ENCODE measurements around the gene C10orf53. TPM values are rescaled to one million over a fixed set of nuclear protein-coding genes. Genes with fewer than 3 reads are reported as not detected.
A peak's percentile ranks its signal among the peaks of the same experiment; 100 is the strongest.

The C10orf53 gene
- total RNA-seq, result not detected
- not detected for polyA plus RNA-seq (ENCODE audit: insufficient read depth, low read depth, low replicate concordance)
- long read RNA-seq, donor 1, result 0 reads
- long read RNA-seq, donor 2, result 0 reads
- long read RNA-seq, donor 3, result 0 reads
- long read RNA-seq, donor 4, result 0 reads
- long read RNA-seq, donor 5, result 0 reads
- long read RNA-seq, donor 6, result 0 reads
- long read RNA-seq, donor 7, result 0 reads
- long read RNA-seq, donor 8, result 0 reads
- long read RNA-seq, donor 9, result 0 reads
- long read RNA-seq, donor 10, result 0 reads

- peak; percentile 67 to 84 (median 76) for DNase-seq
- Histone ChIP-seq H3K27me3 (ENCODE audit: control insufficient read depth, insufficient read depth, low read length) (peaks cover 8% of the 10 kb centered on the region), H3K27ac (ENCODE audit: low read depth in 2 of 2, low read length in 2 of 2) (no peak within 1 kb of the TSS), H3K9me3 (ENCODE audit: control insufficient read depth in 2 of 3, insufficient read depth in 1 of 3, low read length in 3 of 3) (no peaks in the 10 kb centered on the region), H3K36me3 (ENCODE audit: control insufficient read depth in 2 of 3, insufficient read depth in 3 of 3, low read length in 3 of 3) (no peaks in the 10 kb centered on the region), H3K4me3 (ENCODE audit: low read length in 3 of 3) (peak within 1 kb of the TSS in 2 of 3 donors; percentile 39 to 51), H3K9ac (ENCODE audit: low read length in 3 of 3) (no peak within 1 kb of the TSS), H3K4me1 (ENCODE audit: control insufficient read depth in 2 of 3, insufficient read depth in 2 of 3, low read depth in 1 of 3, low read length in 3 of 3) (peaks cover 0 to 2% (median 0%) of the 10 kb centered on the region in 3 donors)
- no peak for TF ChIP-seq CTCF (IDR thresholded peaks at IDR 0.05; ENCODE audit: borderline replicate concordance, extremely low read depth, insufficient read depth)
- intact Hi-C loops (cut with DNase I), result no loop called here
- FAIRE-seq, result no peak
Observed at GRCh38 chr10:49679480-49679893, at the start of gene C10orf53. Gene C10orf53 (plus strand): TSS chr10:49679651. CDS start chr10:49679698, 47 bp downstream.

GRCh38 chr10:49631975-49632374 is 47.5 kb upstream of the C10orf53 start:
- DNase-seq (peak in 1 of 5 donors; percentile 11), FAIRE-seq (no peak)
- no peak for TF ChIP-seq CTCF (IDR thresholded peaks at IDR 0.05; ENCODE audit: borderline replicate concordance, extremely low read depth, insufficient read depth)
- Histone ChIP-seq H3K4me1 (ENCODE audit: control insufficient read depth in 2 of 3, insufficient read depth in 2 of 3, low read depth in 1 of 3, low read length in 3 of 3) (no peaks in the 10 kb centered on the region), H3K9me3 (ENCODE audit: control insufficient read depth in 2 of 3, insufficient read depth in 1 of 3, low read length in 3 of 3) (no peaks in the 10 kb centered on the region), H3K27ac (ENCODE audit: low read depth in 2 of 2, low read length in 2 of 2) (no peak overlapping the region), H3K27me3 (ENCODE audit: control insufficient read depth, insufficient read depth, low read length) (no peaks in the 10 kb centered on the region), H3K9ac (ENCODE audit: low read length in 3 of 3) (no peak overlapping the region), H3K4me3 (ENCODE audit: low read length in 3 of 3) (no peak overlapping the region), H3K36me3 (ENCODE audit: control insufficient read depth in 2 of 3, insufficient read depth in 3 of 3, low read length in 3 of 3) (no peaks in the 10 kb centered on the region)
- intact Hi-C loops (cut with DNase I), result no loop called here

GRCh38 chr10:49632406-49633317 is 46.8 kb upstream of the C10orf53 start:
- intact Hi-C loops (cut with DNase I), result no loop called here
- FAIRE-seq (no peak), DNase-seq (peak in 2 of 5 donors; percentile 9 to 15)
- Histone ChIP-seq H3K27me3 (ENCODE audit: control insufficient read depth, insufficient read depth, low read length) (no peaks in the 10 kb centered on the region), H3K27ac (ENCODE audit: low read depth in 2 of 2, low read length in 2 of 2) (no peak overlapping the region), H3K9me3 (ENCODE audit: control insufficient read depth in 2 of 3, insufficient read depth in 1 of 3, low read length in 3 of 3) (no peaks in the 10 kb centered on the region), H3K4me3 (ENCODE audit: low read length in 3 of 3) (no peak overlapping the region), H3K36me3 (ENCODE audit: control insufficient read depth in 2 of 3, insufficient read depth in 3 of 3, low read length in 3 of 3) (no peaks in the 10 kb centered on the region), H3K9ac (ENCODE audit: low read length in 3 of 3) (no peak overlapping the region), H3K4me1 (ENCODE audit: control insufficient read depth in 2 of 3, insufficient read depth in 2 of 3, low read depth in 1 of 3, low read length in 3 of 3) (no peaks in the 10 kb centered on the region)
- no peak for TF ChIP-seq CTCF (IDR thresholded peaks at IDR 0.05; ENCODE audit: borderline replicate concordance, extremely low read depth, insufficient read depth)
